NK-92 treated with Interleukin-12 subunit alpha and Interleukin-12 subunit beta, amount 100 ng/mL, for 24 hours (cell line): Measurements from ENCODE around the gene ATL1.
A peak's percentile ranks its signal among the peaks of the same experiment; 100 is the strongest.
"Not testable (repeated sequence)": the region's sequence is repeated elsewhere in the genome, so short reads cannot be mapped to it uniquely, and the experiment has no call there.

Experiments
- DNase-seq: peaks from one replicate; lab custom pipeline; 2025; lab: John Stamatoyannopoulos, UW

The ATL1 gene

DNA sequence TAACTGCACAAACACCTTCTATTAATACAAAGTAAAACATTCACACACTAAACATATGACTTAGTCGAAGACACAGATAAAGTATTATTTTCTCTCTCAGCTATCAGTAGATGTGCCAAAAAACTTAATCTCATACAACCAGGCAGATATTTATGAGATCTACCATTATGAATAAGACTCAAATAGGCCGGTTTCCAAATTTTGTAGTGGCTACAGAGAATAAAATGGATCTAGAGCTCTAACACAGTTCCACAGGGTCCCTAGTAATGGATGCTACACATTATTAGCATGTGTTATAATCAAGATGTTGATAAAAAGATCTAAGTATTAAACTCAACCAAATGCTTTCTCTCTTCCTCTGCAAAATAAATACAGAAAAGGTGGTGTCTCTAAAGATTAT, 97.8 kb downstream of the ATL1 start:
- DNase-seq = no peak

DNA sequence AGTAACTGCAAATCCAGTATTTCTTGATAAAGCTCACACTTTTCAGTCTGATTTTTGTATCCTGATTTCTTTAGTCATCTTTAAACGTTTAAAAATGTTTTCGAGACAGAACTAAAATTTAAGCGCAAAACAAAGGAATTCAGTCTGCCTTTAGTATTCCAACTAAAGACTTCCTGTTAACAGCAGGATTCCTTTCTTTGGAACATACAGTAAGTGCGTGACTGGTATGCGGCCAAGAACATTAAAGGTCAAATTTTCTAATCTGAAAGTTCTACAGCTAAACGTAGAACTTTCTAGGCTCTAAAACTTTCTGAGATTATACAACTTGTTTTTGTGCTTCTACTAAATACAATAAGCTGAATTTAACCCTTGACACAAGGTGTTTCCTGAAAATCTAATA, 98.3 kb downstream of the ATL1 start:
- no peak for DNase-seq

- no peak for DNase-seq
These were observed 99.5 kb downstream of the ATL1 start for GRCh38 chr14:50659327-50659974.

- not testable (repeated sequence) for DNase-seq
These were observed 104.6 kb downstream of the ATL1 start for GRCh38 chr14:50664579-50664978.

DNA sequence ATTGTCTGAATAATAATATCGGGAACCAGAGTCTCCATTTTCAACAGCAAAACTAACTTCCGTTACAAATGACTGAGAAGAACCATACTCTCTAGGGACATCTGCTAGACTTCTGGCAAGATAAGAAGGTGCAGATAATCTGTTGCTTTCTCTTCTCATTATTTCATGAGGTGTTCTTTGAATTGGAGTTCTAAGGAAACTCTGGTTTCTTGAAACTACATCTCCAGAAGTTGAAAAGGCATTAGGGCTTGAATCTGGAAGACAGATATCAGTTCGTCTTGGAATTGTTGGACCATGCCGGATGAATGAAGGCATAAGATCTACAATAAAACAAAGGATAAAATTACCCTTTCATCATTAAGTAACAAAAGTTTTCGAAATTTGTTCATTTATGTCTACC, 105.4 kb downstream of the ATL1 start:
- not testable (repeated sequence) for DNase-seq

- DNase-seq = no peak
These were observed 107.1 kb downstream of the ATL1 start for GRCh38 chr14:50666772-50667683.

DNA sequence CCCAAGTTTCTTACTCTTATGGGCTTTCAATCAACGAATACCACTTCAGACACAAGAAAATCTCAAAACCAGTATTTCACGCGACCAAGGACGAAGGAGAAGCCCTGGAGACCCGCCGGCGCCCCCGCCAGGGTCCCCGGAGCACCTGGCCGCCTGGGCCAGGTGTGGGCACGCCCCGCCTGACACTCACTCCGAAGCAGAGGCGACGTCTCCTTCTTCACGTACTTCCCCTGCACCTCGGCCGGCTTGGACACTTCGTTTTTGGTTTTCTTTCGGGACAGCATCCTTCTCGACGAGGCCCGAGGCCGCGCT, 107.7 kb downstream of the ATL1 start:
- DNase-seq = peak; percentile 52

DNA sequence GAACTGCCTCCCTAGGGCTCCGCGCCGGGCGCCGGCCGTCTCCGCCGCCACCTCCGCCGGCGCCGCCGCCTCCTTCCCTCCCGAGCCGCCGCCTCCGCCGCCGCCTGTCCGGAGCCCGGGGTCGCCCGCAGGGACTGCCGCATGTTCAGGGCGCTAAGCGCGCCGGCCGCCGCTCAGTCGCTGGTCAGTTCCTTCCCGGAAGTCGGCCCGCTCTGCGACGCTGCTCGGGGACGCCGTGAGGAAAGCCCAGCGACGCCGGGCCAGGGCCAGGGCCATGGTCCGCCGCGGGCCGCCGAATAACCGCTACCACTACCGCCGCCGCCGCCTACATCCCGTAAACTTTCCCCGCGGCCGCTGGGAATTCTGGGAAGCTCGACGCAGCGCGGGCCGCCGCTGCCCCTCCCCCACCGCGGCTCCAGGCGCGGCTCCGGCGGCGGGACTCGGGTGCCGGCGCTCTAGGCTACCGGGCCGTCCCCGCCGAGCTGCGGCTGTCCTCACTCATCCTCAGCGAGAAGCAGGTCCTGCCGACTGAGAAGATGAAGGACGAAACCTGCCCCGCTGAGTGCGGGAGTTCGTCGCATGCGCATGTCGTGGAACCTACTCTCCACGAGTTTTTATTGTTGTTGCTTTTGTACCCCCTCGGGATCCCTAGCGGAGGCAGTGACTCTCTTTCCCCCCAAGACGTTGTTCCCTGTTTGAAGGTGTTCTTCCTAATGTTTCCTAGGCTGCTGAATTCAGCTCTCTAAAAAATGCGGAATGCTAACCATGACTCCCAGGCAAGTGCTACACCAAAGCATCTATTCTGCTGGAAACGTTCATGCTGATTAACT, 108.3 kb downstream of the ATL1 start, which contains the start of gene SAV1:
SAV1 (minus strand) TSS at position 311 of the 830 bp plus-strand sequence. CDS start 339 bp downstream, outside the sequence.
- peak; percentile 52 for DNase-seq

DNA sequence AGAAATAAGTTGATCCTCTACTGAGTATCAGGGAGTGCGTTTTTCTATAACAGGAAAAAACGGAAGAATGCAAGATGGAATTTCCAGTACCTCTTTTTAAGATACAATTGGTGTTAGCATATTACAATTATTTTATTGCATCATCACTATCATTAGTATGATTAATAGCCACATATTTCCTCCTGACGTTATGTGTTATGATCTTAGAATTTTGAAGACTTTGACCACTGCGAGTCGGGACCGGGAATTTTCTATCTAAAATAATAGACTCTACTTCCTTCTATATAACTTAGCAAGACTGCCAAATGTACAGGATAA, 108.8 kb downstream of the ATL1 start:
- no peak for DNase-seq

- no peak for DNase-seq
These were observed 109.6 kb downstream of the ATL1 start for GRCh38 chr14:50669441-50669986.

DNA sequence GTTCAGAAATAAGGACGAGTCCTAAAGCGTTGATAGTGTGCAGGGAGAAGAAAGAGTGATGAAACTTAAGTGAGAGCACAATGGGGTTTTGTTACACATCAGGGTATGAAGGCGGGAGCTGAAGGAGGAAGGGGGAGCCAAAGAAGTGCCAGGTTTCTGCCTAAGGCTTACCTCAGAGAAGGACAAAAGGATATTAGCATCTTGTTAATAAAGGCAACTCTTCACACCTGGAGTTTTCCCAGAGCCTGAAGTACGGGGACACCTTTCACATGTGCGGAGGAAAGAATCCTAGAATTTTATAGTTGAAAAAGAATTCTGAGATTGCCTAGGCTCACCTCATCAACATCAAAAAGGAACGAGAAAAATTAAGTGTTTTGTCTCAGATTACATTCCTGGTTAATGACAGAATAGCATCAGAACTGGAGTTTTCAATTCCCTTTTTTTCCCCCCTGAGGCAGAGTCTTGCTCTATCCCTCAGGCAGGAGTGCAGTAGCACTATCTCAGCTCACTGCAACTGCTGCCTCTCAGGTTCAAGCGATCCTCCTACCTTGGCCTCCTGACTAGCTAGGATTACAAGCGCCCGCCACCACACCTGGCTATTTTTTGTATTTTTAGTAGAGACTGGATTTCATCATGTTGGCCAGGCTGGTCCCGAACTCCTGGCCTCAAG, 110.4 kb downstream of the ATL1 start:
- DNase-seq = no peak

DNA sequence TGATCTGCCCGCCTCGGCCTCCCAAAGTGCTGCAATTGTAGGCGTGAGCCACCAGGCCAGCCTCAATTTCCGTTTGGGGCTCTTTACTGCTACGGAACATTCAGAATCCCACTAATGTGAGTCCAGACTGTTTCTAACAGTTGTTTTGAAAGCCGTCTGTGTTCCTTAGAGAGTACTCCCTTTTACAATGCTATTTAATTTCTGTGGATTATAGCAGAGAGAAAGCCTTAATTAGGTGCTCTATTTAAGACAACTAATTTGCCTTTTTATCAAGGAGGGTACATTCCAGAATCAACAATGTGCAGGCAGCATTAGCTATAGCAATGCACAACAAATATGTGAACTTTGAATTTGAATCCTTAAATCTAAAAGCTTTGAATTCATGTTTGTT, 110.9 kb downstream of the ATL1 start:
- DNase-seq = no peak

DNA sequence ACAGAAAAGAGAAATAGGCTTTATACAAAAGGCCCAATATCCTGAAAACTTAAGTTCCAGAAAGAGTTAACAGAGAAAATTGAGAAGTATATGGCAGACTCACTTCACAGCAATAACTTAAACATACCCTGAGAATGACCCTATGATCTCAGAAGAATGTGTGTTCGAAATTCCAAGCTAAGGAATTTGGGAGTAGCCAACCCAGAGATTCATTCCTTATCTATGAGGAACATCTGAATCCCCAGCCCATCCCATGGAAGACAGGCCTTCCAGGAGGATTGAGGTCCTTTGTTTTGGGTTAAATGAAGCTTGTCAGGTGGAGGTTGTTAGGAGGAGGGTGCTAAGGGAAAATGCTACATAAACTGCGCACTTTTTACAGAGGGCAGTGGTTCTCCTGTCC, 115.7 kb downstream of the ATL1 start:
- DNase-seq = no peak

DNA sequence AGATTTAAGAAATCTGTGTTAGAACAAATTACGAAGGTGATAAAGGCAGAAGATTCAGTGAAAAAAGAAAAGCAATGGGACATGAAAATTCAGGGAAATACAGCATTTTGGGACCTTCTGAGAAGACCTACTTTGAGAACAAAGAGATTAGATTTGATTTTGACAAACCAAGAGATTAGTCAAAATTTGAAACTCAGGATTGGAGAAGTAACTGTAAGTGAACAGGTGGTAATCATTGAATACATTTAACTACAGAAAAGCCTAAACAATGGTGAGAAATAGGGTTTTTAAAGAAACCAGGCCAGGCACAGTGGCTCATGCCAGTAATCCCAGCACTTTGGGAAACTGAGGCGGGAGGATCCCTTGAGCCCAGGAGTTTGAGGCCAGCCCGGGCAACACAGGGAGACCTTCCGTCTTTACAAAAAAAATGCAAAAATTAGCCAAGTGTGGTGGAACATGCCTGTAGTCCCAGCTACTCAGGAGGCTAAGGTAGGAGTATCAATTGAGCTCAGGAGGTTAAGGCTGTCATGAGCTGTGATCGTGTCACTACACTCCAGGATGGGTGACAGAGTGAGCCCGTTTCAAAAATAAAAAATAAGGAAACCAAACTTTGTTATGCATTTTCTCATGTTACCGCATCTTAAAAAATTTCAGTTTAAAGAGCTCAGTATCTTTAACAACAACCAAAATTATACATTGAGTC, 117.0 kb downstream of the ATL1 start:
- no peak for DNase-seq

- no peak for DNase-seq
These were observed 117.7 kb downstream of the ATL1 start for GRCh38 chr14:50677527-50678063.

DNA sequence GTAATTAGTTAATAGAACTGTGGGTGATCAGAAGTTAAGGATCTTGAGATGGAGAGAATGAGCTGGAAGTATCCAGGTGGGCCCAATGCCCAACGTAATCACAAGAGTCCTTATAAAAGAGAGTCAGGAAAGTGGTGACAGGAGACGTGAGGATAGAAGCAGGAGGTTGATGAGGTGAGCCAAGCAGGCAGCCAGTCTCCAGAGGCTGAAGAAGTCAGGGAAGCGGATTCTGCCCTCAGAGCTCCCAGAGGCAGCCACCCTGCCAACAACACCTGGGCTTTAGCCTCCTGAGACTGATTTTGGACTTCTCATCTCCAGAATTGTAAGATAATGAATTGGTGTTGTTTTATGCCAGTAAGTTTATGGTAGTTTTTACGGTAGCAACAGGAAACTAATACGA, 118.2 kb downstream of the ATL1 start:
- no peak for DNase-seq

DNA sequence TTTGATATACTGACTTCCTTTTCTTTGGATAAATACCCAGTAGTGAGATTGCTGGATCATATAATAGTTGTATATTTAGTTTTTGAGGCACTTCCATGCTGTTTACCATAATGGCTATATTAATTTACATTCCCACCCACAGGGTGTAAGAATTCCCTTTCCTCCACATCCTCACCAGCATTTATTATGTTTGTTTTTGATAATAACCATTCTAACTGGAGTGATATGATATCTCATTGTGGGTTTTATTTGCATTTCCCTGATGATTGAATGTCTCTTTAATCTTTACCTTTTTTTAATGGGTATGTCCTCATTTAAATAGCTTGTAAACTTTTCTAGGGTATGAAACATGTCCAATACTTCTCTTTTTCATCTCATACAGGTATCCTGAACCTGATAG, 119.7 kb downstream of the ATL1 start:
- no peak for DNase-seq
